DOHH2 (cell line): ENCODE results near the gene CACNA2D4.

Experiments used
- EZH2phosphoT487 ChIP-seq: fragments of 200-600 bp; sonication (generic); IDR thresholded peaks from 2 replicates; pipeline ENCODE4 v1.6.1; 2017; ENCODE audit warnings: borderline replicate concordance, mild to moderate bottlenecking, antibody characterized with exemption, low read length, moderate library complexity, mixed read lengths
- TF ChIP-seq, protein P1 (sequence below): fragments of 200-600 bp; sonication (generic); IDR thresholded peaks from one replicate; pipeline ENCODE4 v1.5.1; 2014; ENCODE audit warnings: antibody characterized with exemption, mild to moderate bottlenecking, low read depth, low read length; ENCODE audit not compliant: poor library complexity, severe bottlenecking

DNA sequence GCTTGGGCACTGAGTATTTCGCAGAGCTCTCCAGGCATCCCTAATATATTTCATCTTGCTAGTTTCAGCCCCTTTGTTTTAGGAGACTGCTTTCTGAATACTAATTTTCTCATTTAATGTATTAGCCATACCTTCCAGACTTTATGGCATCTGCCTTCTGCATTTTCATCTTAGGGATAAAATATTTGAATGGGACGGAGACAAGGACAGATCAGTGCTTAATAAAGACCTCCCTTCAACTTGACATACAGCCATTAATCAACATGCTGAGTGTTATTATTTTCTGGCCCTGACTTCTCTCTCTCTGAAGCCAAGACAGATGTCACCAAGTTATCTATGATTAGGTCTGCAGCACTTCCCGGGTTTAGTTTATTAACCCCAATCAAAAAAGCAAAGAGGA, 42.4 kb downstream of the CACNA2D4 start:
- TF ChIP-seq, protein P1, sequence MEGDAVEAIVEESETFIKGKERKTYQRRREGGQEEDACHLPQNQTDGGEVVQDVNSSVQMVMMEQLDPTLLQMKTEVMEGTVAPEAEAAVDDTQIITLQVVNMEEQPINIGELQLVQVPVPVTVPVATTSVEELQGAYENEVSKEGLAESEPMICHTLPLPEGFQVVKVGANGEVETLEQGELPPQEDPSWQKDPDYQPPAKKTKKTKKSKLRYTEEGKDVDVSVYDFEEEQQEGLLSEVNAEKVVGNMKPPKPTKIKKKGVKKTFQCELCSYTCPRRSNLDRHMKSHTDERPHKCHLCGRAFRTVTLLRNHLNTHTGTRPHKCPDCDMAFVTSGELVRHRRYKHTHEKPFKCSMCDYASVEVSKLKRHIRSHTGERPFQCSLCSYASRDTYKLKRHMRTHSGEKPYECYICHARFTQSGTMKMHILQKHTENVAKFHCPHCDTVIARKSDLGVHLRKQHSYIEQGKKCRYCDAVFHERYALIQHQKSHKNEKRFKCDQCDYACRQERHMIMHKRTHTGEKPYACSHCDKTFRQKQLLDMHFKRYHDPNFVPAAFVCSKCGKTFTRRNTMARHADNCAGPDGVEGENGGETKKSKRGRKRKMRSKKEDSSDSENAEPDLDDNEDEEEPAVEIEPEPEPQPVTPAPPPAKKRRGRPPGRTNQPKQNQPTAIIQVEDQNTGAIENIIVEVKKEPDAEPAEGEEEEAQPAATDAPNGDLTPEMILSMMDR, result no peak
- no peak for TF ChIP-seq EZH2phosphoT487
